ENCODE measurements around the gene RNF114. TPM values are rescaled to one million over a fixed set of nuclear protein-coding genes. Genes with fewer than 3 reads are reported as not detected.
"Not testable (repeated sequence)": the region's sequence is repeated elsewhere in the genome, so short reads cannot be mapped to it uniquely, and the experiment has no call there.

RNF114 gene
- total RNA-seq, 4 donors from 2014 or later = 48.7 to 166 (median 103) TPM

GRCh38 chr20:49993301-49993751 lies 57.1 kb downstream of the RNF114 start:
- intact Hi-C loops (cut with DNase I; ENCODE audit: low total_unique reads) = no loop called here
- TF ChIP-seq CTCF (IDR thresholded peaks at IDR 0.05) = no peak
- TF ChIP-seq POLR2A (IDR thresholded peaks at IDR 0.05) = no peak
- DNase-seq (ENCODE audit: low spot score in 2 of 2) = peak in 1 of 2 donors; percentile 87
- no peak overlapping the region for H3K4me3 ChIP-seq (ENCODE audit: low read depth, poor library complexity, severe bottlenecking)
- 60 to 65% methylated on average over 6 of the region's 6 CpGs for WGBS, 2 donors

- no peak overlapping the region for H3K4me3 ChIP-seq (ENCODE audit: low read depth, poor library complexity, severe bottlenecking)
- no peak for TF ChIP-seq CTCF (IDR thresholded peaks at IDR 0.05)
- no peak for TF ChIP-seq POLR2A (IDR thresholded peaks at IDR 0.05)
- WGBS, 2 donors = 89 to 94% methylated on average over 3 of the region's 3 CpGs
- no peak for DNase-seq (ENCODE audit: low spot score in 2 of 2)
- intact Hi-C loops (cut with DNase I; ENCODE audit: low total_unique reads) = no loop called here
These were observed 59.4 kb downstream of the RNF114 start for GRCh38 chr20:49995586-49995985.

- DNase-seq (ENCODE audit: low spot score in 2 of 2); intact Hi-C loops (cut with DNase I; ENCODE audit: low total_unique reads); H3K4me3 ChIP-seq (ENCODE audit: low read depth, poor library complexity, severe bottlenecking): not testable (repeated sequence)
- 74 to 78% methylated on average over 15 of the region's 15 CpGs for WGBS, 2 donors
These were observed 62.4 kb downstream of the RNF114 start for GRCh38 chr20:49998478-49999188.

GRCh38 chr20:49999329-49999728 lies 63.1 kb downstream of the RNF114 start:
- H3K4me3 ChIP-seq (ENCODE audit: low read depth, poor library complexity, severe bottlenecking) = no peak overlapping the region
- no peak for DNase-seq (ENCODE audit: low spot score in 2 of 2)
- intact Hi-C loops (cut with DNase I; ENCODE audit: low total_unique reads) = no loop called here
- 62 to 66% methylated on average over 7 of the region's 7 CpGs for WGBS, 2 donors
- TF ChIP-seq POLR2A (IDR thresholded peaks at IDR 0.05) (no peak), CTCF (IDR thresholded peaks at IDR 0.05) (no peak)

- 79 to 83% methylated on average over 14 of the region's 14 CpGs for WGBS, 2 donors
- intact Hi-C loops (cut with DNase I; ENCODE audit: low total_unique reads); DNase-seq (ENCODE audit: low spot score in 2 of 2): not testable (repeated sequence)
These were observed 64.5 kb downstream of the RNF114 start for GRCh38 chr20:50000548-50001222.

GRCh38 chr20:50001784-50002311 lies 65.7 kb downstream of the RNF114 start:
- no peak for DNase-seq (ENCODE audit: low spot score in 2 of 2)
- intact Hi-C loops (cut with DNase I; ENCODE audit: low total_unique reads) = no loop called here
- TF ChIP-seq POLR2A (IDR thresholded peaks at IDR 0.05) = no peak
- TF ChIP-seq CTCF (IDR thresholded peaks at IDR 0.05) = no peak
- no peak overlapping the region for H3K4me3 ChIP-seq (ENCODE audit: low read depth, poor library complexity, severe bottlenecking)
- 79 to 84% methylated on average over 9 of the region's 9 CpGs for WGBS, 2 donors

More at GRCh38 chr20:50000548-50001222, 64.5 kb downstream of the RNF114 start:
- not testable (repeated sequence) for H3K4me3 ChIP-seq (ENCODE audit: low read depth, poor library complexity, severe bottlenecking)

Measured in lower leg skin (tissue), 4 donors.